ENCODE results near the gene PTHLH. TPM values are rescaled to one million over a fixed set of nuclear protein-coding genes. Genes with fewer than 3 reads are reported as not detected.

Gene PTHLH
- total and polyA plus RNA-seq, 10 of the 15 experiments (the other 5 are each of a cell fraction or from before 2014, with no cell fraction given): 0.08 to 0.12 TPM; not detected in 8

- DNase-seq (ENCODE audit: low read depth, low spot score): no peak
- ChIA-PET POLR2A (no interaction called here), CTCF (no interaction called here), RAD21 (ENCODE audit: unreplicated experiment) (no interaction called here), SMC1A (ENCODE audit: uncharacterized antibody, unreplicated experiment) (interaction anchor here (0.8 kb wide), 1 partner anchor 112 kb away, joined by 3 read pairs; no protein-coding TSS in a partner anchor)
- Histone ChIP-seq H3K27ac (ENCODE audit: control insufficient read depth, insufficient read depth) (no peak overlapping the region), H2AFZ (ENCODE audit: control insufficient read depth, low read depth, low read length) (no peak overlapping the region), H4K20me1 (ENCODE audit: control insufficient read depth, insufficient read depth) (no peaks in the 10 kb centered on the region), H3K4me1 (ENCODE audit: control insufficient read depth, insufficient read depth, low read length) (no peaks in the 10 kb centered on the region), H3K79me2 (ENCODE audit: control insufficient read depth, insufficient read depth, low read length) (no peaks in the 10 kb centered on the region), H3K9me3 (replicated peaks; ENCODE audit: control insufficient read depth, insufficient read depth, low read length) (no peaks in the 10 kb centered on the region), H3K4me3 (no peak overlapping the region), H3K9ac (ENCODE audit: control insufficient read depth, insufficient read depth, low read length) (no peak overlapping the region), H3K27me3 (replicated peaks in 1 of 2; ENCODE audit: control insufficient read depth in 2 of 2, insufficient read depth in 2 of 2, low read length in 1 of 2) (peaks cover 11 to 12% of the 10 kb centered on the region in 2 experiments), H3K36me3 (ENCODE audit: control insufficient read depth in 2 of 2, insufficient read depth in 2 of 2, low read length in 1 of 2) (no peaks in the 10 kb centered on the region), H3K4me2 (ENCODE audit: control insufficient read depth, insufficient read depth) (no peak overlapping the region)
- ATAC-seq: no peak
- no TSS peak for BruUV-seq (replicated peaks)
- no peak for FAIRE-seq
- in situ Hi-C loops (cut with MboI): no loop called here
- intact Hi-C loops (cut with micrococcal nuclease; ENCODE audit: unreplicated experiment): no loop called here
- no peak for TF ChIP-seq JUNB (IDR thresholded peaks at IDR 0.05)
- TF ChIP-seq ZNF687 (IDR thresholded peaks at IDR 0.05): no peak
- TF ChIP-seq PAX5 (IDR thresholded peaks at IDR 0.05; ENCODE audit: borderline replicate concordance, low read depth, low read length): no peak
- no peak for TF ChIP-seq SIN3A (IDR thresholded peaks at IDR 0.05; ENCODE audit: low read depth, low read length)
- TF ChIP-seq ESRRA (IDR thresholded peaks at IDR 0.05; ENCODE audit: low read length): no peak
- TF ChIP-seq POLR2AphosphoS5 (IDR thresholded peaks at IDR 0.05; ENCODE audit: low read length): no peak
- TF ChIP-seq SMC3 (IDR thresholded peaks at IDR 0.05; ENCODE audit: borderline replicate concordance, low read length): no peak
- TF ChIP-seq ZBTB11 (CRISPR knock-in tag; IDR thresholded peaks at IDR 0.05): no peak
- TF ChIP-seq USF1 (IDR thresholded peaks at IDR 0.05; ENCODE audit: borderline replicate concordance, extremely low read length, insufficient read depth, low read depth, low read length): no peak
- TF ChIP-seq MAX (IDR thresholded peaks at IDR 0.05; ENCODE audit: low read depth, low read length): no peak
- TF ChIP-seq STAT1 (conservative IDR thresholded peaks at IDR 0.05): no peak
- no peak for TF ChIP-seq PRDM15 (CRISPR knock-in tag; IDR thresholded peaks at IDR 0.05)
Observed at GRCh38 chr12:27979145-27979544, 6.6 kb upstream of the PTHLH start.

Data from GM12878 (cell line).